NB4 (cell line): ENCODE results near the gene SV2A.

ENCODE experiments used
- TF ChIP-seq, protein P1 (sequence below): IDR thresholded peaks from one replicate; pipeline ENCODE4 v1.5.1; 2012; ENCODE audit warnings: low read depth, low read length
- TF ChIP-seq, protein P2 (sequence below): IDR thresholded peaks from 2 replicates; pipeline ENCODE4 v1.6.1; 2011; ENCODE audit warnings: low read depth, low read length

DNA sequence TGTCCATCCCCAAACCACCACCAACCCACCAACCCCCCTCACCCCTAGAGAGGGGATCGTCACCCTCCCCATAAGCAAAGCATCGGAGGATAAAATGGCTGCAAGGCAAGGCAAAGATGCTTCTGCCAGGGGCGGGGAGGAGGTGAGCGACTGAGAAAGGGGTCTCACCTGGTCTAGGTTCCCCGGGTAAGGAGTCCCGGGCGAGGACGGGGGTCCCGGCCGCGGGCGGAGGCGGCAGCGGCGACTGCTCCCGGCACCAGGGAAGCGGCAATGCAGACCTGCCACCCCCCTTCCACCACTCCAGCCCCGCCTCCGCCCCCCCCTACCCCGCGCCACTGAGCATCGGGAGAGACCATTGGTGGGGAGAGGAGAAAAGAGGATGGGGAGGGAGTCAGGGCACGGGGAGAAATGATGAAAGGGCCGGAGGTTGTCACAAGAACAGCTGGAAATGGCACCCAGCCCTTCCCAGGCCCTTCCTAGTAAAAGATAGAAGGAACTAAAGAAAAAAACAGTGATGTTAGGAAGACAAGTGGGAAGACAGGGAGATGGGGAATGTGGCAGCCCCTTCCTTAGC, at the start of gene SV2A:
- TF ChIP-seq, protein P1, sequence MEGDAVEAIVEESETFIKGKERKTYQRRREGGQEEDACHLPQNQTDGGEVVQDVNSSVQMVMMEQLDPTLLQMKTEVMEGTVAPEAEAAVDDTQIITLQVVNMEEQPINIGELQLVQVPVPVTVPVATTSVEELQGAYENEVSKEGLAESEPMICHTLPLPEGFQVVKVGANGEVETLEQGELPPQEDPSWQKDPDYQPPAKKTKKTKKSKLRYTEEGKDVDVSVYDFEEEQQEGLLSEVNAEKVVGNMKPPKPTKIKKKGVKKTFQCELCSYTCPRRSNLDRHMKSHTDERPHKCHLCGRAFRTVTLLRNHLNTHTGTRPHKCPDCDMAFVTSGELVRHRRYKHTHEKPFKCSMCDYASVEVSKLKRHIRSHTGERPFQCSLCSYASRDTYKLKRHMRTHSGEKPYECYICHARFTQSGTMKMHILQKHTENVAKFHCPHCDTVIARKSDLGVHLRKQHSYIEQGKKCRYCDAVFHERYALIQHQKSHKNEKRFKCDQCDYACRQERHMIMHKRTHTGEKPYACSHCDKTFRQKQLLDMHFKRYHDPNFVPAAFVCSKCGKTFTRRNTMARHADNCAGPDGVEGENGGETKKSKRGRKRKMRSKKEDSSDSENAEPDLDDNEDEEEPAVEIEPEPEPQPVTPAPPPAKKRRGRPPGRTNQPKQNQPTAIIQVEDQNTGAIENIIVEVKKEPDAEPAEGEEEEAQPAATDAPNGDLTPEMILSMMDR, result no peak
- TF ChIP-seq, protein P2, sequence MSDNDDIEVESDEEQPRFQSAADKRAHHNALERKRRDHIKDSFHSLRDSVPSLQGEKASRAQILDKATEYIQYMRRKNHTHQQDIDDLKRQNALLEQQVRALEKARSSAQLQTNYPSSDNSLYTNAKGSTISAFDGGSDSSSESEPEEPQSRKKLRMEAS, result no peak
